ENCODE measurements around the gene TMED3.
"Not testable (repeated sequence)": the region's sequence is repeated elsewhere in the genome, so short reads cannot be mapped to it uniquely, and the experiment has no call there.

TMED3 gene

DNA sequence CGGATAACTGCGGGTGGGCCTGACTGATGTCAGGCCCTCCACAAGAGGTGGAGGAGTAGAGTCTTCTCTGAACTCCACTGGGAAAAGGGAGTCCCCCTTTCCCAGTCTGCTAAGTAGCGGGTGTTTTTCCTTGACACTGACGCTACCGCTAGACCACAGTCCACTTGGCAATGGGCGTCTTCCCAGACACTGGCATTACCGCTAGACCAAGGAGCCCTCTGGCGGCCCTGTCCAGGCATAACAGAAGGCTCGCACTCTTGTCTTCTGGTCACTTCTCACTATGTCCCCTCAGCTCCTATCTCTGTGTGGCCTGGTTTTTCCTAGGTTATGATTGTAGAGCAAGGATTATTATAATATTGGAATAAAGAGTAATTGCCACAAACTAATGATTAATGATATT is 9.1 kb downstream of the TMED3 start:
- not testable (repeated sequence) for DNase-seq

DNA sequence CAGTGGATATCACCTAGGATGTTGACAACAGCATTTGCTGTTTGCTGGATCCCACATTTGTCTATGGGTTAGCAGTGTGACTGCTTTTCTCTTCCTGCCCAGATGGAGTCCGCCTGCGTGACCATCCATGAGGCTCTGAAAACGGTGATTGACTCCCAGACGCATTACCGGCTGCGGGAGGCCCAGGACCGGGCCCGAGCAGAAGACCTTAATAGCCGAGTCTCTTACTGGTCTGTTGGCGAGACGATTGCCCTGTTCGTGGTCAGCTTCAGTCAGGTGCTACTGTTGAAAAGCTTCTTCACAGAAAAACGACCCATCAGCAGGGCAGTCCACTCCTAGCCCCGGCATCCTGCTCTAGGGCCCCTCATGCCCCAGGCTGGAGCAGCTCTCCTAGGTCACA is 11.0 kb downstream of the TMED3 start:
- no peak for DNase-seq

DNA sequence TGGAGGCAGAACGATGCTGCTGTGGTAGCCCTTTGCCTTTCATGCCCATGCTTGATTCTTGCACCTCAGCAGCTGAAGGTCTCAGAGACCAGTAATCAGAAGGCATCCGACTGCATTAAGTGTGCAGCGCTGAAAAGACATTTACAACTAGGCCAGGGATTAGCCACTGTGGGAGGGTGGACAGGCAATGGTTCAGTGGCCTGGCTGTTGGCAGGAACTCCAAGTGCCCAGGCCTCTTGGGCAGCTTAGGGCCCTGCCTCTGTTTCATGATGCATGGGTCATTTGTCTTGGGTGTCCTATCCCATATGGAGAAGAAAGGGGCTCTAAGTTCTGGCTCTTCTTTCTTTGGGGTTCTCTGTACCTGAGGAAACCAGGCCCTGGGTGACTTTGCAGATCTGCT is 11.4 kb downstream of the TMED3 start:
- no peak for DNase-seq

- DNase-seq, result no peak
Measured at GRCh38 chr15:79322945-79323344, 12.0 kb downstream of the TMED3 start.

DNA sequence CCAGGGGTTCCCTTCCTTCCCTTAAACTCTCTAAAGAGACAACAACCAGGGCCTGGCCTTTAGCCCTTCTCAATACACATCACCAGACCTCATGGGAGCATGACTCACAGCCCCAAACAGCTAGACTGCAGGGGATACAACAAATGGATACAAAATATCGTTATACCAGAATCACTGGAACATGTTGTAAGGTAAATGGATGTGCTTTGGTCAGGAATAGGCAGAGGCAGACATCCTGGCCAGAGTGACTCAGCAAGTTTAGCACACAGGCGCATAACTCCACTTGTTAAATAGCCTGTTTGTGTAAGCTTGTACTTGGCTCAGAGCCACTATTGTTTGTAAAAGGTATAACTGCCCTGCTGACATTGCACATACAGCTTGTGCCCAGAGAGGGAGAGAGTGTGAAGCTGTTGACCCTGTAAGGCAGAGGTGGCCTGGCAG is 18.3 kb downstream of the TMED3 start:
- no peak for DNase-seq

DNA sequence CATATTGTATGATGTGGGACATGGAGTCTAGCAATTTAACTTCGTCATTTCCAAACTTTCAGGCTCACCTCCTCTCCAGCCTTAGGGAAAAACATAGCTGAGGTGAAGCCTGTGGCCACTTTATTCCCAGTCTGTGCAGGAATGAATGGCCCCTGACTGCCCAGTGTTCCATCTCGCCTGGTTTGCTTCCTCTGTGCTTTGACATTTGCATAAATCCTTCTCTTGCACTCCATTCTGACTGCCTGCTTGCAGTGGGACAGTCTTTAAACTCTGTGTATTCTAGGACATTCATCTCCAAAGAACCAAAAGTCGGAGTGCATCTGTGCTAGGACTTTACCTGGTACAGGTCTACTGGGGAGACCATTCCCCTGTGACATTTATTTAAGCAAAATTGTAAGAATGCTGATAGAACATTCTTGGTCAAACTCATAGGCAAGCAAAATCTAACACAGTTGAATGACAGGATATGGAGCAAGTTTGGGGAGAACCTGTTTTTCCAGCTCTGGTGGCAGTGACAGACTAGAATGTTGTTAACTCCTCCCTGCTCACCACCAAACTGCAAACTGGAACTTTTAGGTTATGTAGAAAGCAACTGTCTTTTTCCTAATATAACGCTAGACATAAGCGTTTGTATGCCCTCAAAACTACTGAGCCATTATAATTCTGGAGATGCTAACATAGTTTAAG is 22.1 kb downstream of the TMED3 start:
- no peak for DNase-seq

- no peak for DNase-seq
Measured at GRCh38 chr15:79337591-79337990, 26.7 kb downstream of the TMED3 start.

DNA sequence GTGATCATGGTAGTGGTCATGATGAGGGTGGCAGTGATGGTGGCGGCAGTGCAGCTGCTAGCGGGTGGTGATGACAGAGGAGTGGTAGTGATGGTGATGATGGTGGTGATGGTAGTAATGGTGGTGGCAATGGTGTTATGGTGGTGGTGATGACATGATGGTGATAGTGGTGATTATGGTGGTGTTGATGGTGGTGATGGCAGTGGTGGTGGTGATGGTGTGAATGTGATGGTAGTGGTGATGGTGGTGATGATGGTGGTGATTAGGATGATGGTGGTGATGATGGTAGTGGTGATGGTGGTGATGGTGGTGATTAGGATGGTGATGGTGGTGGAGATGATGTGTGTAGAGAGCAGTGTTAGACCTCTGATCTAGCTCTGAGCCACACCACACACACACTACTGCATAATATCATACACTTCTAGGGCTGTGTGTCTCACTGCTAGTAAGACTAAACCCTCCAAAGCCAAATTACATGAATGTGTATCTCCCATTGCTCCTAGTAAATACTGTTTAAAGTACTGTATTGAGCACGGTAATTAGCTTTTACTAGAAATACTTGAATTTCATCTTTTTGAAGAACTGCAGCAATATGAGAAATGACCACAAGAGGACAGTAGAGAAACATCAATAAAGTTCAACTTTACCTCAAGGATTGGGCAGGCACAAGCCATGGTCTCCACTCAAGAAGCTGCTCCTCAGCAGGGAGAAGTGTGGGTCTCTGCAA is 28.8 kb downstream of the TMED3 start:
- DNase-seq, result peak; percentile 28

- DNase-seq, result no peak
Measured at GRCh38 chr15:79340315-79340602, 29.3 kb downstream of the TMED3 start.

GRCh38 chr15:79341396-79341795 is 30.5 kb downstream of the TMED3 start:
- DNase-seq, result no peak

DNA sequence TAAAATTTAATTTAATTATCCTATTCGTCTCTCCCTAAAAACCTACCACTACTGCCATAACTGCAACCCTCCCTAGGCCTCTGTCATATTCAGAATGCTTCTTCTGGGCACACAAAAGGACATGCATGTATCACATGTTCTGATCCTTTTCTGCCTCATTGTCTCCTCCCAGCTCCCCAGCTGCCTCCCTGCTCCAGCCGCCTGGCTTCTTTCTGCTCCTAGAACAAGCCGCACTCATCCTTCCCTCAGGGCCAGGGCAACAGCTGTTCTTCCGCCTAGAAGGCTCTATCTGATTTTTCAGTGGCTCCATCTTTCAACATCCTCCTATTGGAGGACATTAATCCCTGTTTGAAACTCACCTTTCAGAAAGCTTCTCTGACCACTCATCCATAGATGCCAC is 38.6 kb downstream of the TMED3 start:
- DNase-seq, result no peak

DNA sequence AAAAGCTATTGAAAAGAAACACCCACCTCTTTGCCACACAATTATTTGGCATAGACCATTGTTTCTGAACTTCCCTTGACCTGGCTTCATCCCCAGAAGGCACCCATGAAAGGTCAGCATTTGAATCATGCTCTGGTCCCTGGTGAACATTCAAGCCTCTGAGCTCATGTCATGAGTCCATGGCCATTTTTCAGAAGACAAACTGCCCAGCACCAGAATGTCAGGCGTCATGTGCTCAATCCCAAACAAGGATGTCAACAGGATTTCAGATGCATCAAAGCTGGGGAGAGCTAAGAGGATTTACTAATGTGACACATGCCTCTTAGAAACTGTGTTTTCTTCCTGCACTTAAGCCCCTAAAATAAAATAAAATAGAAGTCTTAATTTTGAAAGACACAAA is 41.3 kb downstream of the TMED3 start:
- no peak for DNase-seq

GRCh38 chr15:79357566-79357965 is 46.7 kb downstream of the TMED3 start:
- no peak for DNase-seq

DNA sequence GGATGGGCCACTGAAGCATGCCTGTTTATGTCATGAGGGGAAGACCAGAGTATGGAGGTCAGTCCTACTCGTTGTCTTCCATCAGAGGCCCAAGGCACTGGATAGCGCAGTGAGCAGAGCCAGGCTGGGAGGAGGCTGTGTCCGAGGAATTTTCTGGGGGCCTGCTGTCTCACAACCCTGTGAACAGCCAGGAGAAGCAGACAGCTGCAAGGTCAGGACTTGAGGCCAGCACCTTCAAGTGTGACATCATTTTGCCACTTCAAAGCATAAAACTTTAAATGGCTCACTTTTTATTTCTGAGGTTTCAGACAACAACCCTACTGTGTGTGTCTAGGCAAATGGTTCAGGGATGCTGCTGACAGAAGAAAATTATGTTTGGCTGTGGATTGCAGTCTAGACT is 47.2 kb downstream of the TMED3 start:
- no peak for DNase-seq

DNA sequence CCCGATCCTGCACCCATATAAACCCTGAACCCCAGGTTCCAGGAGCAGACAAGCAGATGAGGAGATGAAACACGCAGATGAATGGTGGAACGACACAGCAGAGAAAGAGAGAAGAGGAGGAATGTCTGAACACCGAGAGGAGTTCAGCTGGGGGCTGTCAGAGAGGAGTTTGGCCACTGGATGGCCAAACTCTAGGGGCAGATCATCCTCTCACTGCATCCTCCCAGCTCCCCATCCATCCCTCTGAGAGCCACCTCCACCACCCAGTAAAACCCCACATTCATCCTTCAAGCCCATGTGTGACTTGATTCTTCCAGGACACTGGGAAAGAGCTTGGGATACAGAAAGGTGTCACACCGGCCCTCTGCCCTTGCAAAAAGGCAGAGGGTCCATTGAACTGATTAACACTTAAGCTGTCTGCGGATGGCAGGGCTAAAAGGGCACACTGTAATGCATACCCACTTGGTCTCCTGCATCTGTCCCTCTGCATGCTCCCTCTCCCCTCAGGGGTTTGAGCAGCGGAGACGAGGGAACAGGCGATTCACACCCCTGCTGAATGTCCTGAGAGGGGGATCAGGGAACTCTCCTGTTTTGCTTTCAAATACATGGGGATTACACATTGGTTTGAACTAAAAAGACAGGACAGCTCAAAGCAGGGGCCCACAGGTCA is 53.8 kb downstream of the TMED3 start:
- DNase-seq, result no peak

GRCh38 chr15:79365765-79366164 is 54.9 kb downstream of the TMED3 start:
- no peak for DNase-seq

DNA sequence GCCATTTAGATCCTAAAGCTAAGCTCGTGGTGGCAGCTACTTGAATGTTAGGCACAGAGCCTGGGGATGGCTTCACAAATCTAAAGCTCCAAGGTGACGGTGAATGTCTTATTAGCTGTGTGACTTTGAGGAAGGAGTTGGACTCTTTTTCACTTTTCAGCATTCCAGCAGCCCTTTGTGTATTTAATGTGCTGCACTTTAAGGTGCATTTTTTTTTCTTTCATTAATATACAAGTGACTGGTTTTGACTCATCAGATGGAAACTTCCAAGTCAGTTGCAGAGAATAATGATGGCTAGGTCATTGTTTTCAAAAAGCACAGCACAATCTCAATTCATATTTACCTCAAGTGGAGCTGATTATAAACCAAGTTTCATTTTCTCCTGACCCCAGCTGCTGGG is 55.8 kb downstream of the TMED3 start:
- no peak for DNase-seq

DNA sequence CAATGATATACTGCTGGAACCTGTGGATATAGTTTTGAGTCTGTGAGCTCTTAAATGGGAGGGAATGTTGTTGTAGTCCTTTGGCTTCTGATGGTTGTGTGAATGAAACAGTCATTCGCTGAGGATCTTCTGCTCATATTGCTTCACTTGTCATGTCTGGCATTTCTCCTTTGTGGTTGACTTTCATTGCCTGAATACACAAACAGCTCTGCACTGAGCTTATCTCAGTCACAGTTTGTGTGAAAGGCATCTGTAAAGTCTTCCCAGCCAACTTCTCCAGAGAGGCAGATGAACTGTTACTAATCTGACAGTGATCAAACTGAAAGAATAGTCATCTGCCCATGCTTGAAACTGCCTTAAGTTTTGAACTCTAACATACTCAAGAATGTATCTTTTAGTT is 59.8 kb downstream of the TMED3 start:
- DNase-seq, result no peak

DNA sequence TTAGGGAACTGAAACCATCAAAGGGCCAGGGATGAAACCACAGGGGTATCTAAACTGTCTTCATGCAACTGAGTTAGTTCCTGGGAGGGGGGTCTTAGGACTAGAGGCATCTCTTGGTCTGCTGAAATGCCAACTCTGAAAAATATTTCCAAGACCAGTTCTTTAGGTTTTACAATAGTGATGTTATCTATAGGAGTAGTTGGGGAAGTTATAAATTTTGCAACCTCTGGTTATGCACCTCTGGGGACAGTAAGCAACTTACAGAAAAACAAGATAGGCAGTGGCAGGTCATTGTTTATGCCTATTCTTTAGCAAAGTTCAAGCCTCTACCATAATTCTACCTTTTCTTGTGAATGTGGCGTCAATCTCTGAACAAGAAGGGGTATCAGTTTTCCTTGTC is 60.7 kb downstream of the TMED3 start:
- DNase-seq, result no peak

DNA sequence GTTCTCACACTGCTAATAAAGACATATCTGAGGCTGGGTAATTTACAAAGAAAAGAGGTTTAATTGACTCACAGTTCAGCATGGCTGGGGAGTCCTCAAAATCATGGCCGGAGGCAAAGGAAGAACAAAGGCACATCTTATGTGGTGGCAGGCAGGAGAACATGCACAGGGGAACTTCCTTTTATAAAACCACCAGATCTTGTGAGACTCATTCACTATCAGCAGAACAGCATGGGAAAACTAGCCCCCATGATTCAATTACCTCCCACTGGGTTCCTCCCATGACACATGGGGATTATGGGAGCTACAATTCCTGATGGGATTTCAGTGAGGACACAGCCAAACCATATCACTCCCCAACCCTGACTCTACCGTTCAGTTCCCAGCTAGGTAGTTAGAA is 61.5 kb downstream of the TMED3 start:
- DNase-seq, result no peak

All from GDM1 (cell line).